ENCODE data around the gene CFAP77. TPM values are rescaled to one million over a fixed set of nuclear protein-coding genes. Genes with fewer than 3 reads are reported as not detected.

CFAP77 gene
- total and polyA plus RNA-seq, 2 of the 13 experiments (the other 11 are each of a cell fraction or from before 2014, with no cell fraction given) = not detected

GRCh38 chr9:132504488-132504887 lies 94.5 kb downstream of the CFAP77 start:
- Histone ChIP-seq H3K27me3 (ENCODE audit: control insufficient read depth in 1 of 2, insufficient read depth in 2 of 2, low read length in 2 of 2) (peaks cover 8 to 77% of the 10 kb centered on the region in 2 experiments), H3K9ac (ENCODE audit: insufficient read depth, low read depth, low read length) (no peak overlapping the region), H2AFZ (ENCODE audit: low read length) (no peak overlapping the region), H3K4me3 (replicated peaks in 1 of 3; ENCODE audit: insufficient read depth in 1 of 3, low read depth in 2 of 3, low read length in 3 of 3) (no peak overlapping the region), H3K4me2 (ENCODE audit: low read depth, low read length) (no peak overlapping the region), H3K4me1 (ENCODE audit: insufficient read depth, low read length) (no peaks in the 10 kb centered on the region), H3K9me3 (ENCODE audit: low read length) (no peaks in the 10 kb centered on the region), H4K20me1 (ENCODE audit: insufficient read depth, low read length) (0 out of 2 replicates have a peak, but pooled peaks cover 3% of the 10 kb centered on the region), H3K79me2 (ENCODE audit: insufficient read depth, low read length) (no peaks in the 10 kb centered on the region), H3K27ac (ENCODE audit: extremely low read length, insufficient read depth, low read length) (no peak overlapping the region), H3K36me3 (replicated peaks in 1 of 2; ENCODE audit: control insufficient read depth in 1 of 2, insufficient read depth in 2 of 2, low read length in 2 of 2) (no peaks in the 10 kb centered on the region)
- WGBS (ENCODE audit: low lambda C conversion rate) = 31% methylated on average over 9 of the region's 9 CpGs
- intact Hi-C loops (cut with micrococcal nuclease; ENCODE audit: unreplicated experiment) (loop anchor here (10.0 kb wide), 1 partner anchor 90 kb away; the partner anchor contains the start of gene CFAP77), in situ Hi-C loops (cut with HindIII; ENCODE audit: extremely low pct_ligation_motif_present, low pct_unique_long_range_greater_than_20kb) (loop anchor here (10.0 kb wide), 1 partner anchor 90 kb away; the partner anchor contains the start of gene CFAP77)
- no TSS peak for BruUV-seq (replicated peaks)
- no peak for FAIRE-seq
- DNase-seq (ENCODE audit: low spot score) = no peak
- no peak for ATAC-seq
- TF ChIP-seq ZNF280D (CRISPR knock-in tag; IDR thresholded peaks at IDR 0.05) = no peak
- no peak for TF ChIP-seq ZNF205 (CRISPR knock-in tag; IDR thresholded peaks at IDR 0.05)
- TF ChIP-seq ZNF740 (CRISPR knock-in tag; IDR thresholded peaks at IDR 0.05) = no peak
- TF ChIP-seq ZNF546 (CRISPR knock-in tag; conservative IDR thresholded peaks at IDR 0.05) = no peak
- no peak for TF ChIP-seq SALL1 (CRISPR knock-in tag; IDR thresholded peaks at IDR 0.05)
- TF ChIP-seq ZSCAN30 (CRISPR knock-in tag; IDR thresholded peaks at IDR 0.05) = no peak
- TF ChIP-seq TGIF2 (CRISPR knock-in tag; IDR thresholded peaks at IDR 0.05) = no peak
- POLR2A ChIA-PET = no interaction called here
- CTCF ChIA-PET (ENCODE audit: low intra/inter-chr PET ratio, low total read pairs) = no interaction called here
